HG03469 (cell line): ENCODE data around the gene SUSD4.
"Not testable (repeated sequence)": the region's sequence is repeated elsewhere in the genome, so short reads cannot be mapped to it uniquely, and the experiment has no call there.

Experiments used
- ATAC-seq: cut with Tn5 transposase; IDR thresholded peaks from one replicate; pipeline ENCODE4 v1.9.1; 2021; ENCODE audit warnings: mild to moderate bottlenecking, moderate library complexity, moderate number of reproducible peaks; ENCODE audit not compliant: unreplicated experiment

The SUSD4 gene

DNA sequence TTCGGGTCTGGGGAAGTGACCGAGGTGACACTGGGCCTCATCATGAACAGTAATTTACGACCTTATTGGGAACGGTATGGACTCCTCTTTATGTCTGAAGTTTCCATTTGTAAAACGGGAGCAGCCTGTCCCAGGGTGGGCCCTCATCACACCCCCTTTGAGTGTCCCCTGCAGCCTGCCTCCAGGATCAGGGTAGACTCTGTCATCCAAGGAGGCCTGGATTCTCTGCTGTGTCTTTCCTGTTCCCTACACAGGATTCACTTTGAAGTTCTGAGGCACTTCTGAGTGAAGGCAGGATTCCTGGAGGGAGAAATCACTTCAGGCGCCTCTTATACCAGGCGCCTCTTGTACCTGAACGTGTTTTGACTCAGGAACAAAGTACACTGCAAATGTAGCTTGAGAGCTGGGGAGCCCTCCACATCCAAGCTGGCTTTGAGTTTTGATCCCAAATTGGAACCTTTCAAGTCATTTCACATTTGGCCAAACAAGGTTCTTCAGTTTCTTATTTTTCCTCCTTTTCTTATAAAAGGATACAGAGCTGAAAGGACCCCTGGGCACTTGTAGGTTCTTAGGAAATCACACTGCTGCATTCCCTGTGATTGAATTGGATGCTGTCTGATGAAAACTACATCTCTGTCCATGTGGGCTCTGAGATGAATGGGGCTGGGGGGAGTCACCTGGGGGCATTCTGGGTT is 106.0 kb downstream of the SUSD4 start:
- ATAC-seq: no peak

- no peak for ATAC-seq
Measured at GRCh38 chr1:223256034-223256433, 107.9 kb downstream of the SUSD4 start.

GRCh38 chr1:223253916-223254315 is 110.1 kb downstream of the SUSD4 start:
- no peak for ATAC-seq

DNA sequence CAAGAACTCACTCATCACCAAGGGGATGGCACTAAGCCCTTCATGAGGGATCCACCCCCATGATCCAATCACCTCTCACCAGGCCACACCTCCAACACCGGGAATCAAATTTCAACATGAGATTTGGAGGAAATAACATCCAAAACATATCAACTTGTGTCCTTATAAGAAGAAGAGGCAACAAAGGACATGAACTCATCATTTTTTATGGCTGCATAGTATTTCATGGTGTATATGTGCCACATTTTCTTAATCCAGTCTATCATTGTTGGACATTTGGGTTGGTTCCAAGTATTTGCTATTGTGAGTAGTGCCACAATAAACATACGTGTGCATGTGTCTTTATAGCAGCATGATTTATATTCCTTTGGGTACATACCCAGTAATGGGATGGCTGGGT is 112.6 kb downstream of the SUSD4 start:
- not testable (repeated sequence) for ATAC-seq

DNA sequence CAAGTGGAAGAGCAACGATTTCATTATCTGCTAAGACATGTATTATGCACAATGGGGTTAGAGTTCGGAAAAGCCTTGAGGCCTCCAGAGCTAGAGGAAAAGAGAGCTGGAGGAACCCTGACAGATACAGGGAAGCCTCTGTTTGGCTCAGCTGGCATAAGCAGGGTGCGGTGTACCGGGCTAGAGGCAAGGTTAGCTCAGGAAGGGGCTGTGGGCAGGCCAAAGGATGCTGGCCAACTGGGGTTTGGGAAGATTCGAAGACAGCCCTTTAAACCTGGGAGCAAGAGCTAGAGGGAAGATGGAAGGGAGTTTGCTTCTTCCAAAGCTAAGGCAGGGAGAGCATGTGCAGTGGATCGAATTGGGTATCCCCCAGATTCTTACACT is 113.4 kb downstream of the SUSD4 start:
- ATAC-seq: no peak

- ATAC-seq: no peak
Measured at GRCh38 chr1:223249854-223250631, 113.9 kb downstream of the SUSD4 start.

GRCh38 chr1:223248770-223249140 is 115.2 kb downstream of the SUSD4 start:
- no peak for ATAC-seq

- ATAC-seq: no peak
Measured at GRCh38 chr1:223248001-223248769, 115.8 kb downstream of the SUSD4 start.

- ATAC-seq: no peak
Measured at GRCh38 chr1:223246476-223247112, 117.4 kb downstream of the SUSD4 start.

DNA sequence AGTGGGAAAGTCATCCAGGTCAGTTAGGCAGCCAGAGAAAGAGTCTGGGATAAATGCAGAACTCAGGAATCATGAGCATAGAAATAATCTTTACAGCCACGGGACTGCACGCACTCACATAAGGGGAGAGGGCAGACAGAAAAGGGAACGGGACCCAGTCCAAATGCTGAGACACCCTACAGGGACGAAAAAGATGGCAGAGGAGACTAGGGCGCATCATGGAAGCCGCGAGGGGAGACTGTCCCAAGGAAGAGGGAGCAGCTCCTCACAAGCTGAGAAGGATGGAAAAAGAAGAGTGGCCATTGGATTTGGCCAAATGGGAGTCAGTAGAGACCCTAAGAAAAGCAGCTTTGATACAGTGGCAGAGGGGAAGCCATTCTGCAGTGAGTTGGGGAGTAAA is 118.0 kb downstream of the SUSD4 start:
- ATAC-seq: no peak

DNA sequence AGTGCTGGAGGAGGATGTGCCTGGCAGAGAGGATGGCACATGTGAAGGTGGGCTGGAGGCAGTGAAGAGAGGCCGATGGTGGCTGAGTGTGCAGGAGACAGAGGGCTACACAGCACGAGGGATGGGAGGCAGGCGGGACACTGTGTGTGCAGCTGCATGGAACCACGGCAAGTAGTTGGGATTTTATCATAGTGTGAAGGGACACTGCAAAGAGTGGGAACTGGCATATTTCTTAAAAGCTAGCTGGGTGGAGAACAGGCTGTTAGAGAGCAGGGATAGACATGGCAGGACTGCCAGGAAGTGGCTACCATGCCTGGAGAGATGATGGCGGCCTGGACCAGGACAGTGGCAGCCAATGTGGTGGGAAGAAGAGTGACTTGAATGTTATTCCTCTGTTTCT is 118.6 kb downstream of the SUSD4 start:
- ATAC-seq: no peak

- no peak for ATAC-seq
Measured at GRCh38 chr1:223244366-223245103, 119.4 kb downstream of the SUSD4 start.

- ATAC-seq: no peak
Measured at GRCh38 chr1:223243441-223244050, 120.4 kb downstream of the SUSD4 start.

DNA sequence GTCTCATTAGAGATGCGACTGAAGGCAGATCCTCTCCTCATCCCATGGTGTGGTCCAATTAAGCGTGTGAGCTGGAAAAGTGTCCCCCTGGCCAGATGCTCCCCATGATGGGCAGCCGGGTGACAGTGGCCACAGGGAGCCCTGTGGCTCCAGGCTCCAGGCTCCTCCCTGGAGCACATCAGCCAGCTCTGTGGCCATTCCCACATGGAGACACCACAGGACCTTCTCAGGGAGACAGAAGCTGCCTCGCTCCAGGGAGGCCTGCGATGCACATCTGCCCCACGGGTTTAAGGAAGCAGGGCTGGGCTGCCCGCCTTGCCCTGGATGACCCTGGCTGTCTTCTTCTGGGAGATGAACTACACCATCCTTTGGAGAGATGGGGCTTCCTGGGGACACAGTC is 121.0 kb downstream of the SUSD4 start:
- no peak for ATAC-seq

- no peak for ATAC-seq
Measured at GRCh38 chr1:223242382-223242955, 121.5 kb downstream of the SUSD4 start.

- ATAC-seq: no peak
Measured at GRCh38 chr1:223240122-223240521, 123.9 kb downstream of the SUSD4 start.

- ATAC-seq: no peak
Measured at GRCh38 chr1:223235091-223235490, 128.9 kb downstream of the SUSD4 start.

- no peak for ATAC-seq
Measured at GRCh38 chr1:223234534-223234933, 129.4 kb downstream of the SUSD4 start.

DNA sequence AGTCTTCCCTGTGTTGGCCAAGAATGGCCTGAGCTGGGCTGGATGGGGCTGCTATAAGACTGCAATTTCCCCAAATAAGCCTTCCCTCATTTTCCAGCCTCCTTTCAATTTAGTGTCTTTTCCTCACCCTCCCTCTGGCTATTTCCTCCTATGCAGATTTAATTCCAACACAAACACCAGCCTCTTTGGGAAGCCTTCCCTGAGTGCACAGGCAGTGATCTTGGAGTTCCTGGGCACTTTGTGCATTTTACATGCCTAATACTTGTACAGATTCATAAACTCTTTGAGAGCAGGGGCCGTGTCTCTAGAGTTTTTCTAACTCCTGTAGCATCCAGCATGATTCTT is 129.8 kb downstream of the SUSD4 start:
- ATAC-seq: no peak
